Measurements from ENCODE around the gene ABCC11.

Gene ABCC11

DNA sequence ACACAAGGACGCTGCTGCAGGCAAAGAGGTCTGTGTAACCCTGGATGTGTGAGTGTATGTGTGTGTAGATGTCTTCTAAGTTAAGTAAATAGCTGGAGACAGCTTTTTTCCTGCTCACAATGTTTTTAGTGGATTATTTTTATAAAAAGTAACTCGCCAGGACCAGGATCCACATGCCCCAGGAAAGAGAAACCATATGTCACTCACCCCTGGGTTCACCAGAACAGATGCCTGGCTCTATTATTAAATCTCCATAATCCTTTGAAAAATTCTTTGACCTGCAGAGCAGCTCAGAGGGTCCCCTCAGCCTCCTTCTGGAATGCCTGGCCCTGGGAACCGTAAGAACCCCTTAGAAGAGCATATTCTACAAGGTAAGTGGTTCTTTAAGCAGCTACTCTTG, 109.5 kb downstream of the ABCC11 start:
- Histone ChIP-seq H3K27ac (ENCODE audit: low read depth, low read length) (no peak overlapping the region), H3K36me3 (ENCODE audit: control insufficient read depth in 1 of 2, insufficient read depth in 2 of 2, low read length in 2 of 2) (no peaks in the 10 kb centered on the region), H3K4me1 (ENCODE audit: control insufficient read depth in 1 of 2, insufficient read depth in 2 of 2, low read length in 2 of 2) (no peaks in the 10 kb centered on the region), H3K9me3 (ENCODE audit: control insufficient read depth in 1 of 2, low read length in 2 of 2) (no peaks in the 10 kb centered on the region), H3K27me3 (ENCODE audit: control insufficient read depth in 1 of 2, insufficient read depth in 2 of 2, low read length in 2 of 2) (no peaks in the 10 kb centered on the region), H3K4me3 (ENCODE audit: low read depth in 1 of 2, low read length in 2 of 2) (no peak overlapping the region), H3K9ac (ENCODE audit: low read depth in 1 of 2, low read length in 2 of 2) (no peak overlapping the region)

DNA sequence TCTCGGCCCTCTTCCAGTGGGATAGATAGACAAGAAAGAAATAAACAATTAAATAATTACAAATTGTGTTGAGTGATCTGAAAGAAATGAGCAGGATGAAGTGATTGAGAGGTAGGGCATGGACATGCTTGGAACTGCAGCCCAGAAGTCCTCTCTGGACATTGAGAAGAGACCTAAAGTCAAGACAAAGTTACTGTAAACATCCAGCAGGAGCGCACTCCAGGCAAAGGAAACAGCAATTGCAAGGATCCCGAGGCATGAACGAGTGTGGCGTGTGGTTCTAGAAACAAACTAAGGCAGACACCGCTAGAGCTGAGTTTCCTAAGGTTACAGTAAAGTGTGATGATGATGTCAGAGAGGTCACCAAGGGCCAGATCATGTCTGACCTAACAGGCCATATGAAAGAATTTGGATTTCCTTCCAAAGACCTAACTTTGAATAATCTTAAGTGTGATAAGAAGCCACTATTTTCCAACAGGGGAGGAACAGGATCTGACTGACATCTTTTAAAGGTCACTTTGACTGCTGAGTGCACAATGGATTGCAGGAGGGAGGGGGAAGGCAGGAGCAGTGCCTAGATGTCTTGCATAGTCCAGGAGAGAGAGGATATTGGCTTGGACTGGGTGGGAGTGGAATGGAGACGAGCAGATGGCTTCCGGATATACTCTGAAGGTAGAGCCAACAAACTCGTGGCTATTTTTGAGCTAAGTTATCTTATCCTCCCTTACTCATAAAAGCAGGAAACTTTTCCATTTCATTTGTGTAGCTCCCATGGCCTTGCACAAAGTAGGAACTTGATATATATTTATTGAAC, 110.6 kb downstream of the ABCC11 start:
- Histone ChIP-seq H3K9ac (ENCODE audit: low read depth in 1 of 2, low read length in 2 of 2) (no peak overlapping the region), H3K4me1 (ENCODE audit: control insufficient read depth in 1 of 2, insufficient read depth in 2 of 2, low read length in 2 of 2) (no peaks in the 10 kb centered on the region), H3K27me3 (ENCODE audit: control insufficient read depth in 1 of 2, insufficient read depth in 2 of 2, low read length in 2 of 2) (no peaks in the 10 kb centered on the region), H3K4me3 (ENCODE audit: low read depth in 1 of 2, low read length in 2 of 2) (no peak overlapping the region), H3K9me3 (ENCODE audit: control insufficient read depth in 1 of 2, low read length in 2 of 2) (no peaks in the 10 kb centered on the region), H3K27ac (ENCODE audit: low read depth, low read length) (no peak overlapping the region), H3K36me3 (ENCODE audit: control insufficient read depth in 1 of 2, insufficient read depth in 2 of 2, low read length in 2 of 2) (no peaks in the 10 kb centered on the region)

GRCh38 chr16:48133455-48134211, 113.7 kb downstream of the ABCC11 start:
- no peak overlapping the region for H3K27ac ChIP-seq (ENCODE audit: low read depth, low read length)
- no peaks in the 10 kb centered on the region for H3K9me3 ChIP-seq (ENCODE audit: control insufficient read depth in 1 of 2, low read length in 2 of 2)
- no peaks in the 10 kb centered on the region for H3K27me3 ChIP-seq (ENCODE audit: control insufficient read depth in 1 of 2, insufficient read depth in 2 of 2, low read length in 2 of 2)
- H3K4me1 ChIP-seq (ENCODE audit: control insufficient read depth in 1 of 2, insufficient read depth in 2 of 2, low read length in 2 of 2): no peaks in the 10 kb centered on the region
- H3K4me3 ChIP-seq (ENCODE audit: low read depth in 1 of 2, low read length in 2 of 2): no peak overlapping the region
- H3K9ac ChIP-seq (ENCODE audit: low read depth in 1 of 2, low read length in 2 of 2): no peak overlapping the region
- H3K36me3 ChIP-seq (ENCODE audit: control insufficient read depth in 1 of 2, insufficient read depth in 2 of 2, low read length in 2 of 2): no peaks in the 10 kb centered on the region

GRCh38 chr16:48132696-48133095, 114.6 kb downstream of the ABCC11 start:
- H3K4me1 ChIP-seq (ENCODE audit: control insufficient read depth in 1 of 2, insufficient read depth in 2 of 2, low read length in 2 of 2): no peaks in the 10 kb centered on the region
- no peaks in the 10 kb centered on the region for H3K36me3 ChIP-seq (ENCODE audit: control insufficient read depth in 1 of 2, insufficient read depth in 2 of 2, low read length in 2 of 2)
- H3K4me3 ChIP-seq (ENCODE audit: low read depth in 1 of 2, low read length in 2 of 2): no peak overlapping the region
- H3K9ac ChIP-seq (ENCODE audit: low read depth in 1 of 2, low read length in 2 of 2): no peak overlapping the region
- no peaks in the 10 kb centered on the region for H3K9me3 ChIP-seq (ENCODE audit: control insufficient read depth in 1 of 2, low read length in 2 of 2)
- no peaks in the 10 kb centered on the region for H3K27me3 ChIP-seq (ENCODE audit: control insufficient read depth in 1 of 2, insufficient read depth in 2 of 2, low read length in 2 of 2)
- H3K27ac ChIP-seq (ENCODE audit: low read depth, low read length): no peak overlapping the region

- H3K4me1 ChIP-seq (ENCODE audit: control insufficient read depth in 1 of 2, insufficient read depth in 2 of 2, low read length in 2 of 2): no peaks in the 10 kb centered on the region
- H3K9ac ChIP-seq (ENCODE audit: low read depth in 1 of 2, low read length in 2 of 2): no peak overlapping the region
- no peak overlapping the region for H3K4me3 ChIP-seq (ENCODE audit: low read depth in 1 of 2, low read length in 2 of 2)
- no peaks in the 10 kb centered on the region for H3K36me3 ChIP-seq (ENCODE audit: control insufficient read depth in 1 of 2, insufficient read depth in 2 of 2, low read length in 2 of 2)
- no peak overlapping the region for H3K27ac ChIP-seq (ENCODE audit: low read depth, low read length)
- no peaks in the 10 kb centered on the region for H3K27me3 ChIP-seq (ENCODE audit: control insufficient read depth in 1 of 2, insufficient read depth in 2 of 2, low read length in 2 of 2)
- H3K9me3 ChIP-seq (ENCODE audit: control insufficient read depth in 1 of 2, low read length in 2 of 2): no peaks in the 10 kb centered on the region
Observed at GRCh38 chr16:48131201-48131935, 116.0 kb downstream of the ABCC11 start.

- Histone ChIP-seq H3K27ac (ENCODE audit: low read depth, low read length) (no peak overlapping the region), H3K4me3 (ENCODE audit: low read depth in 1 of 2, low read length in 2 of 2) (no peak overlapping the region), H3K9ac (ENCODE audit: low read depth in 1 of 2, low read length in 2 of 2) (no peak overlapping the region), H3K27me3 (ENCODE audit: control insufficient read depth in 1 of 2, insufficient read depth in 2 of 2, low read length in 2 of 2) (no peaks in the 10 kb centered on the region), H3K4me1 (ENCODE audit: control insufficient read depth in 1 of 2, insufficient read depth in 2 of 2, low read length in 2 of 2) (no peaks in the 10 kb centered on the region), H3K36me3 (ENCODE audit: control insufficient read depth in 1 of 2, insufficient read depth in 2 of 2, low read length in 2 of 2) (no peaks in the 10 kb centered on the region), H3K9me3 (ENCODE audit: control insufficient read depth in 1 of 2, low read length in 2 of 2) (no peaks in the 10 kb centered on the region)
Observed at GRCh38 chr16:48129926-48130325, 117.4 kb downstream of the ABCC11 start.

- Histone ChIP-seq H3K4me1 (ENCODE audit: control insufficient read depth in 1 of 2, insufficient read depth in 2 of 2, low read length in 2 of 2) (no peaks in the 10 kb centered on the region), H3K4me3 (ENCODE audit: low read depth in 1 of 2, low read length in 2 of 2) (no peak overlapping the region), H3K36me3 (ENCODE audit: control insufficient read depth in 1 of 2, insufficient read depth in 2 of 2, low read length in 2 of 2) (no peaks in the 10 kb centered on the region), H3K9ac (ENCODE audit: low read depth in 1 of 2, low read length in 2 of 2) (no peak overlapping the region), H3K27me3 (ENCODE audit: control insufficient read depth in 1 of 2, insufficient read depth in 2 of 2, low read length in 2 of 2) (no peaks in the 10 kb centered on the region), H3K9me3 (ENCODE audit: control insufficient read depth in 1 of 2, low read length in 2 of 2) (no peaks in the 10 kb centered on the region), H3K27ac (ENCODE audit: low read depth, low read length) (no peak overlapping the region)
Observed at GRCh38 chr16:48128769-48129168, 118.6 kb downstream of the ABCC11 start.

- Histone ChIP-seq H3K4me3 (ENCODE audit: low read depth in 1 of 2, low read length in 2 of 2) (no peak overlapping the region), H3K9me3 (ENCODE audit: control insufficient read depth in 1 of 2, low read length in 2 of 2) (no peaks in the 10 kb centered on the region), H3K36me3 (ENCODE audit: control insufficient read depth in 1 of 2, insufficient read depth in 2 of 2, low read length in 2 of 2) (no peaks in the 10 kb centered on the region), H3K9ac (ENCODE audit: low read depth in 1 of 2, low read length in 2 of 2) (no peak overlapping the region), H3K27me3 (ENCODE audit: control insufficient read depth in 1 of 2, insufficient read depth in 2 of 2, low read length in 2 of 2) (no peaks in the 10 kb centered on the region), H3K4me1 (ENCODE audit: control insufficient read depth in 1 of 2, insufficient read depth in 2 of 2, low read length in 2 of 2) (no peaks in the 10 kb centered on the region), H3K27ac (ENCODE audit: low read depth, low read length) (no peak overlapping the region)
Observed at GRCh38 chr16:48126801-48127644, 120.3 kb downstream of the ABCC11 start.

DNA sequence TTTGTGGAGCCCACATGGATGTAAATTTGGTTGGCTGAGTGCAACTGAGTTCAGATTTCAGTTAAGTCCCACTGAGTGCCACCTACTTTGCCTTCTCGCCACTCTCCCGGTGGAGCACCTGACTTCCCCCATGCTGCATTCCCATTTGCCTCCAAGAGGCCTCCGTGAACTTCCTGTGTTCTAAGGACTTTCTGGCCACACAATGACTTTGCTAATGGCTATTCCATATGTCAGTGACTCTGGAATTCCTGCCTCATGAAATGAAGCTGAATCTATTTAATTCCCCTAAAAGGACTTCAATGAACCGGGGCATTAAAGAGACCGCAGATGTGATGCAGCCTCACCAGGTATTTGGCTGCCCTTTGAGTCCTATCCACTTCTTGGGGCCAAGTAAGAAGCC, 121.5 kb downstream of the ABCC11 start:
- H3K27ac ChIP-seq (ENCODE audit: low read depth, low read length): no peak overlapping the region

More for the DNA sequence above, 121.5 kb downstream of the ABCC11 start:
- Histone ChIP-seq H3K9me3 (ENCODE audit: control insufficient read depth in 1 of 2, low read length in 2 of 2) (no peaks in the 10 kb centered on the region), H3K9ac (ENCODE audit: low read depth in 1 of 2, low read length in 2 of 2) (no peak overlapping the region), H3K36me3 (ENCODE audit: control insufficient read depth in 1 of 2, insufficient read depth in 2 of 2, low read length in 2 of 2) (no peaks in the 10 kb centered on the region), H3K4me1 (ENCODE audit: control insufficient read depth in 1 of 2, insufficient read depth in 2 of 2, low read length in 2 of 2) (no peaks in the 10 kb centered on the region), H3K4me3 (ENCODE audit: low read depth in 1 of 2, low read length in 2 of 2) (no peak overlapping the region), H3K27me3 (ENCODE audit: control insufficient read depth in 1 of 2, insufficient read depth in 2 of 2, low read length in 2 of 2) (no peaks in the 10 kb centered on the region)
